Activated CD4-positive, alpha-beta T cell treated with anti-CD3 and anti-CD28 coated beads, Interleukin-2, amount 50 U/mL, for 24 hours (primary cell): ENCODE data around the gene SEMA4G.
"Not testable (repeated sequence)": the region's sequence is repeated elsewhere in the genome, so short reads cannot be mapped to it uniquely, and the experiment has no call there.

ENCODE experiments used
- DNase-seq, 2 donors: peaks; one replicate each; pipeline ENCODE4 v3.0.0-alpha.2; 2020; ENCODE audit warnings: low read depth in 1 of 2, low spot score in 1 of 2

The SEMA4G gene

GRCh38 chr10:100970914-100971811, 1.9 kb downstream of the SEMA4G start:
- DNase-seq: no peak

- DNase-seq: no peak
Observed at GRCh38 chr10:100972115-100972903, 3.0 kb downstream of the SEMA4G start.

- DNase-seq: no peak
Observed at GRCh38 chr10:100972904-100973535, 3.7 kb downstream of the SEMA4G start.

- not testable (repeated sequence) for DNase-seq
Observed at GRCh38 chr10:100975397-100975796, 6.1 kb downstream of the SEMA4G start.

- no peak for DNase-seq
Observed at GRCh38 chr10:100976906-100977305, 7.6 kb downstream of the SEMA4G start.

- DNase-seq: no peak
Observed at GRCh38 chr10:100977436-100977835, 8.1 kb downstream of the SEMA4G start.

DNA sequence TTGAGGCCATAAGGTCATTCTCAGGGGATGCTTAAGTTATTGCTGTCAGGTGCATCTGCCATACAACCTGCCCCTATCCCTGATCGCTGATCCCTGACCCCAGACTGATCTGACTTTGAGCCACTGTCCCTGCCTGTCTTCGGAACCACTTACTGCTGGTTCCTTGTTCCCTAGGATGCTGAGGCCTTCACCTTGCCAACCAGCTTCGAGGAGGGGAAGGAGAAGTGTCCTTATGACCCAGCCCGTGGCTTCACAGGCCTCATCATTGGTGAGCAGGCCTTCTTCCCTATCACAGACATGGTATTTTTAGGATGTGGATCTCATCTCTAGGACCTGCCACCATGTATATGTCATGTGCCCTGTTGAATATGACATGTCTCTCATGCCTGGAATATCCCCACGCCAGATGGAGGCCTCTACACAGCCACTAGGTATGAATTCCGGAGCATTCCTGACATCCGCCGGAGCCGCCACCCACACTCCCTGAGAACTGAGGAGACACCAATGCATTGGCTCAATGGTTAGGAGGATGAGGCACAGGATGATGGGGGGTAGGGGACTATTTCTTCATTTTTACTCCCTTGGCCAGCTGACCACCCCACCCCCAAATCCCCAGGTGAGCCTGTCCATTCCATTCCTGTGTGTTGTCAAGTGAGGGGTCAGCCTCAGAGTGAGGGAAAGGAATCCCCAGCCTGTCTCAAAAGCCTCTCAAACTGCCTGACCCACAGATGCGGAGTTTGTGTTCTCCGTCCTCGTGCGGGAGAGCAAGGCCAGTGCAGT, 9.0 kb downstream of the SEMA4G start:
- DNase-seq: no peak

DNA sequence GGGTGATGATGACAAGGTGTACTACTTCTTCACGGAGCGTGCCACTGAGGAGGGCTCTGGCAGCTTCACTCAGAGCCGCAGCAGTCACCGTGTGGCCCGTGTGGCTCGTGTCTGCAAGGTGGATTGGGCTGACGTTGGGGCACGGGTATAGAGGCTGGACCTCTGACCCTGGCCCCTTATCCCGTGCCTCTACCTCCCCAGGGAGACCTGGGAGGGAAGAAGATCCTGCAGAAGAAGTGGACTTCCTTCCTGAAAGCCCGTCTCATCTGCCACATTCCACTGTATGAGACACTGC, 9.5 kb downstream of the SEMA4G start:
- no peak for DNase-seq

DNA sequence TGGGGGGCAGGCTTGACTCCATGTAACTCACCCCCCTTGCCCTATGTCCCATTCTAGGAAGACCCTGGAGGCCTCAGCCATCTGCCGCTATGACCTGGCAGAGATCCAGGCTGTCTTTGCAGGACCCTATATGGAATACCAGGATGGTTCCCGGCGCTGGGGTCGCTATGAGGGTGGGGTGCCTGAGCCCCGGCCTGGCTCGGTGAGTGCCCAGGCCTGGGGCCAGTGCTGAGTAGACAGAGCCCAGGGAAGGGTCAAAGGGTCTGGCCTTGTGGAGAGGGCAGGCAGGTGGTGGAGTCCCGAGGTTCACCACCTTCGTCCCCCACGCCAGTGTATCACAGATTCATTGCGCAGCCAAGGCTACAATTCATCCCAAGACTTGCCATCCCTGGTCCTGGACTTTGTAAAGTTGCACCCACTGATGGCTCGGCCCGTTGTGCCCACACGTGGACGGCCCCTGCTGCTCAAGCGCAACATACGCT, 10.5 kb downstream of the SEMA4G start:
- DNase-seq: no peak

- DNase-seq: no peak
Observed at GRCh38 chr10:100980311-100980710, 11.0 kb downstream of the SEMA4G start.

DNA sequence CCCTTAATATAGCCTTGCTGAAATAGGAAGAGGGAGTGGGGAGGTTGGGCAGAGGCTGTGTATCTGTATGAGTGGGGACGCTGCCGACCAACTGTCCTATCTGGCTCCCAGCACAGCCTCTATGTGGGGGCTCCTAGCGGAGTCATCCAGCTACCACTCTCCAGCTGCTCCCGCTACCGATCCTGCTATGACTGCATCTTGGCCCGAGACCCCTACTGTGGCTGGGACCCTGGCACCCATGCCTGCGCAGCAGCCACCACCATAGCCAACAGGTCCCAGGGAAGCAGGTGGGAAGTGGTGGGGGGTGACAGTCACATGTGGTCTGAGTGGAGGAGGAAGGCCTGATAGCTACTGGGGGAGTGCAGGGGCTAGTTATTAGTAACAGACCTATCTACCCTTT, 11.4 kb downstream of the SEMA4G start:
- no peak for DNase-seq

DNA sequence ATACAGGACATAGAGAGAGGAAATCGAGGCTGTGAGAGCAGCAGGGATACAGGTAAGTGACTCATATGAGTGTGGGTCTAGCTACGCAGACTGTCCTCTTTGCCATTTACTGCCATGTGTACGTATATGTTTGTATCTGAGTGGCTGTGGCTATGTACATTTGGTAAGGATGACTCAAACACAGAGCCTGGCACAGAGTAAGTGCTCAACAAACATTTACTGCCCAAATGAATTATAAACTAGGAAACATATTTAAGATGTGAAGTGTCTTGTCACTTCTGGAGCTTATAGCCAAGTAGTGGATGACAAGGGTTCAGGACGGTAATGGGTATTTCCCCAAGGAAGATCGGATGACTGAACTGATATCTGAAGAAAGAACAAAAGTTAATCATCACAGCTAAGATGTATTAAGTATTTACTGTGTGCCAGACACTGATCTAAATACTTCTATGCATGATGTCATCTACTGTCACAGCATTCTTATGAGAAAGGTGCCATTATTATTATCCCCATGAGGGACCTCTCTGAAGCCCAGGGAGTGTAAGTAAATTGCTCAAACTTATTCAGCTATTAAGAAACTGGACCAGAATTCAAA, 12.0 kb downstream of the SEMA4G start:
- DNase-seq: no peak

DNA sequence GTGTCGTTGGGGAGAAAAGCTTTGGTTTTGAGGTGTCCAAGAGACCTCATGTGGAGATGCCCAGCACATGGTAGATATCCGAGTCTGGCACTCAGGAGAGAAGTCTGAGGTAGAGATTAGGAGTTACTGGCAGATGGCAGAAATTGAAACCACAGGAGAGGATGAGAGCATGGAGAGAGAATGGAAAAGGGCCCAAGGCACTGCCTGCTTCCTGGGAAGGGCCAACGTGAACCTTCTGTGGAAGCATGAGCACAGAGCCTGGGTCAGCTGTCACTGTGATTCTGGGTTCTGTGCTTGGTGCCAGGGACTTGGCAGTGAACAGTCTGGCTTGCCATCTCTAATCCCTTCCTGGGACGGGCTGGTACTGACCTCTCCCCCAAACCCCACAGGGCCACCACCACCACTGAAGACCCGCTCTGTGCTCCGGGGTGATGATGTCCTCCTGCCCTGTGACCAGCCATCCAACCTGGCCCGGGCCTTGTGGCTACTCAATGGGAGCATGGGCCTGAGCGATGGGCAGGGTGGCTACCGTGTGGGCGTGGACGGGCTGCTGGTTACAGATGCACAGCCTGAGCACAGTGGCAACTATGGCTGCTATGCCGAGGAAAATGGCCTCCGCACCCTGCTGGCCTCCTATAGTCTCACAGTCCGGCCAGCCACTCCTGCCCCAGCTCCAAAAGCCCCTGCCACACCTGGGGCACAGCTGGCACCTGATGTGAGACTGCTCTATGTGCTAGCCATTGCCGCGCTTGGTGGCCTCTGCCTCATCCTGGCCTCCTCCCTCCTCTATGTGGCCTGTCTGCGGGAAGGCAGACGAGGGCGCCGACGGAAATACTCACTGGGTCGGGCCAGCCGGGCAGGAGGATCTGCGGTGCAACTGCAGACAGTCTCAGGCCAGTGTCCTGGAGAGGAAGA, 13.9 kb downstream of the SEMA4G start:
- no peak for DNase-seq

GRCh38 chr10:100983868-100984671, 14.8 kb downstream of the SEMA4G start:
- no peak for DNase-seq

- no peak for DNase-seq
Observed at GRCh38 chr10:100984672-100985177, 15.4 kb downstream of the SEMA4G start.

DNA sequence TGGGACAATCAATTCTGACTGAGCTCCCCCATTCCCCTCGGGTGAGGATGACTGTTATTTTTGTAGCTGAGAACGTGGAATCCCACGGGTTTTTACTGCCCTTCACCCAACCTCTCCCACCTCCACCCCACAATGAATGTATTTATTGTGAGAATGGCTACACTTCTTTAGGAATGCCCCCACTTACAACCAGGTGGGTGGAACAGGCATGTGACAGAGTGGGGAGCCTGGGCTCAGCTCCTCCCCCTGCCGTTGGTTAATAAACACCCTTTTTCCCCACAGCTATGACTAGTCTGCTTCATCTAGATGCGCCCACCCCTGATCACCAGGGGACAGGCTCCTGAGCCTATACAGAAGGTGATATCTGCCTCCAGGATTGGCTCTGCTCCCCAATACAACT, 16.0 kb downstream of the SEMA4G start:
- DNase-seq: no peak

DNA sequence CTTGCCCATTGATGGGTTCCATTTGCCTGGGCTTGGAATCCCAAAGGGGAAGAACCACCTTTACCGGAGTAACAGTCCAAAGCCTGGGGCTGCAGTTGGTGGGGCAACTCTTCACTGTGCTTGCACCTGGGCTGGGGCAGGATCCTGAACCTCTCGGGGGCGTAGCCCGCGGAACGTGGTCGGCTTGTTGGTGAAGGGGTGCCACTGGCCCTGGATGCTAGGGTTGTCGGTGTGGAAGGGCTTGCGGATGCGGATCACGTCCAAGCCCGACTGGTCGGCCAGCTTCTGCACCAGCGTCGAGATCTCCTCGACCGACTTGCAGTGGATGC, 17.3 kb downstream of the SEMA4G start:
- DNase-seq: no peak

- DNase-seq: peak; percentile 76 to 86
Observed at GRCh38 chr10:100986952-100987684, 17.8 kb downstream of the SEMA4G start, which contains the start of the genes MRPL43 and TWNK. MRPL43 (minus strand) TSS chr10:100987497; CDS start chr10:100987443, 54 bp downstream. TWNK (plus strand) TSS chr10:100987543; CDS start chr10:100988211, 668 bp downstream.
